22Rv1 (cell line): ENCODE results near the gene THAP10.
"Not testable (repeated sequence)": the region's sequence is repeated elsewhere in the genome, so short reads cannot be mapped to it uniquely, and the experiment has no call there.

Experiments
- H3K27ac ChIP-seq: fragments of 450-650 bp; 2 replicates; pipeline ENCODE4 v1.5.1; 2017
- ZFX ChIP-seq: fragments of 450-650 bp; IDR thresholded peaks from 2 replicates; pipeline ENCODE4 v1.6.1; 2017; ENCODE audit warnings: antibody characterized with exemption, borderline replicate concordance
- TF ChIP-seq, protein P1 (sequence below): fragments of 450-650 bp; IDR thresholded peaks from 2 replicates; pipeline ENCODE4 v1.5.1; 2017; ENCODE audit warnings: mild to moderate bottlenecking

The THAP10 gene

GRCh38 chr15:70866982-70867641 lies 25.1 kb downstream of the THAP10 start:
- no peak overlapping the region for H3K27ac ChIP-seq
- TF ChIP-seq, protein P1, sequence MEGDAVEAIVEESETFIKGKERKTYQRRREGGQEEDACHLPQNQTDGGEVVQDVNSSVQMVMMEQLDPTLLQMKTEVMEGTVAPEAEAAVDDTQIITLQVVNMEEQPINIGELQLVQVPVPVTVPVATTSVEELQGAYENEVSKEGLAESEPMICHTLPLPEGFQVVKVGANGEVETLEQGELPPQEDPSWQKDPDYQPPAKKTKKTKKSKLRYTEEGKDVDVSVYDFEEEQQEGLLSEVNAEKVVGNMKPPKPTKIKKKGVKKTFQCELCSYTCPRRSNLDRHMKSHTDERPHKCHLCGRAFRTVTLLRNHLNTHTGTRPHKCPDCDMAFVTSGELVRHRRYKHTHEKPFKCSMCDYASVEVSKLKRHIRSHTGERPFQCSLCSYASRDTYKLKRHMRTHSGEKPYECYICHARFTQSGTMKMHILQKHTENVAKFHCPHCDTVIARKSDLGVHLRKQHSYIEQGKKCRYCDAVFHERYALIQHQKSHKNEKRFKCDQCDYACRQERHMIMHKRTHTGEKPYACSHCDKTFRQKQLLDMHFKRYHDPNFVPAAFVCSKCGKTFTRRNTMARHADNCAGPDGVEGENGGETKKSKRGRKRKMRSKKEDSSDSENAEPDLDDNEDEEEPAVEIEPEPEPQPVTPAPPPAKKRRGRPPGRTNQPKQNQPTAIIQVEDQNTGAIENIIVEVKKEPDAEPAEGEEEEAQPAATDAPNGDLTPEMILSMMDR = no peak
- no peak for TF ChIP-seq ZFX

GRCh38 chr15:70863450-70864218 lies 28.6 kb downstream of the THAP10 start:
- TF ChIP-seq ZFX = no peak
- TF ChIP-seq, protein P1 = no peak
- H3K27ac ChIP-seq = no peak overlapping the region

DNA sequence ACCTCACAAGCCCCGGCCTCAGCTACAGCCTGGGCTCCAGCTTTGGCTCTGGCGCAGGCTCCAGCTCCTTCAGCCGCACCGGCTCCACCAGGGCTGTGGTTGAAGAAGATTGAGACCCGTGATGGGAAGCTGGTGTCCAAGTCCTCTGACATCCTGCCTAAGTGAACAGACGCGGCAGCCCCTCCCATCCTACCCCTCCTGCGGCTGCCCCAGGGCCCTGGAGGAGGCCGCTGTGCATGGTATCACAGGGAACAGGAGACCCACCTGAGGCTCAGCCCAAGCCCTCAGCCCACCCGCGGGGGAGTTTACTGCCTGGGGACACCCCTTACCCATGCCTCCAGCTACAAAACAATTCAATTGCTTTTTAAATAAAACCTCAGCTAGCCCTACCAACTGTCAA lies 32.2 kb downstream of the THAP10 start:
- no peak overlapping the region for H3K27ac ChIP-seq
- TF ChIP-seq, protein P1 = no peak
- TF ChIP-seq ZFX = no peak

DNA sequence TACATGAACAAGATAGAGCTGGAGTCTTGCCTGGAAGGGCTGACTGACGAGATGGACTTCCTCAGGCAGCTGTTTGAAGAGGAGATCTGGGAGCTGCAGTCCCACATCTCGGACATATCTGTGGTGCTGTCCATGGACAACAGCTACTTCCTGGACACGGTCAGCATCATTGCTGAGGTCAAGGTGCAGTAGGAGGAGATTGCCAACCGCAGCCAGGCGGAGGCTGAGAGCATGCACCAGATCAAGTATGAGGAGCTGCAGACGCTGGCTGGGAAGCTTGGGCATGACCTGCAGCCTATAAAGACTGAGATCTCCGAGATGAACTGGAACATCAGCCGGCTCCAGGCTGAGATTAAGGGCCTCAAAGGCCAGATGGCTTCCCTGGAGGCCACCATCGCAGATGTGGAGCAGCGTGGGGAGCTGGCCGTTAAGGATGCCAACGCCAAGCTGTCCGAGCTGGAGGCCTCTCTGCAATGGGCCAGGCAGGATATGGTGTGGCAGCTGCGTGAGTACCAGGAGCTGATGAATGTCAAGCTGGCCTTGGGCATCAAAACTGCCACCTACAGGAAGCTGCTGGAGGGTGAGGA lies 32.8 kb downstream of the THAP10 start:
- TF ChIP-seq, protein P1 = no peak
- no peak for TF ChIP-seq ZFX
- H3K27ac ChIP-seq = no peak overlapping the region

DNA sequence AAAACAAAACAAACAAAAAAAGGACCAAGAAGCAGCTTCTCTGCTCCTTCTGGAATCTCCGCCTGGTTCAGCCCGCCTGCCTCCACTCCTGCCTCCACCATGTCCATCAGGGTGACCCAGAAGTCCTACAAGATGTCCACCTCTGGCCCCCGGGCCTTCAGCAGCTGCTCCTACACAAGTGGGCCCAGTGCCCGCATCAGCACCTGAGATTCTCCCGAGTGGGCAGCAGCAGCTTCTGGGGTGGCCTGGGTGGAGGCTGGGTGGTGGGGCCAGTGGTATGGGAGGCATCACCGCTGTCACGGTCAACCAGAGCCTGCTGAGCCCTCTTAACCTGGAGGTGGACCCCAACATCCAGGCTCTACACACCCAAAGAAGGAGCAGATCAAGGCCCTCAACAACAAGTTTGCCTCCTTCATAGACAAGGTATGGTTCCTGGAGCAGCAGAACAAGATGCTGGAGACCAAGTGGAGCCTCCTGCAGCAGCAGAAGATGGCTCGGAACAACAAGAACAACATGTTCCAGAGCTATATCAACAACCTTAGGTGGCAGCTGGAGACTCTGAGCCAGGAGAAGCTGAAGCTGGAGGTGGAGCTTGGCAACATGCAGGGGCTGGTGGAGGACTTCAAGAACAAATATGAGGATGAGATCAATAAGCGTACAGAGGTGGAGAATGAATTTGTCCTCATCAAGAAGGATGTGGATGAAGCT lies 33.5 kb downstream of the THAP10 start:
- not testable (repeated sequence) for H3K27ac ChIP-seq

DNA sequence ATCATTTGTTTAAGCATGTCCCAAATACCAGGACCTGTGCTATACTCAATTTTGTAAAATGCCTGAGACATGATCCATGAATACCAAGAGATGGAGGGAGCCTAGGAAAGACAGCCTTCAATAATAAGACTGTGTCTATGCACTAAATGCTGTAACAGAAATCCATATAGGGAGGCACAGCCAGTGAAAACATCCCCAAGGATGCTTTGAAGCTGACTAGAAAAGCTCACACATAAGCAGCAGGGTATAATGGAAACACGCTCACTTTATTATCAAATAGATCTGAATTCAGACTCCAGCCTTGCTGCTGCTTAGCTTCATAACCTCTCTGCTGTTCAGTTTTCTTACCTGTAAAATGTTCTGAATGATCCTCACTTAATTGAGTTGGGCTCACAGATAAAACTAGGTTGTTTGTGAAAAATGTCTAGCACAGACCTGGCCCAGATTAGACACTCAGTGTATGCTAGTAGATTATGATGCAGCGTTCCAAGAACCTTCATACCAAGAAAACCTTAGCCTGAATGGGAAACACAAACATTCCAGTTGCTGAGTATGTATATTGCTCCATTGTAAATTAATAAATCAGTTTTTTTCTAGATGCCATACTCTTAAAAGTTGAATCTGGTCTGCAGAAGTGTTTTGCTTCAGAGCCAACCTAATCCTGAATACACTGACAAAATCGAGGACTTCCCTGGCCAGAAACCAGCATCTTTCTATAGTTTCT lies 34.5 kb downstream of the THAP10 start:
- no peak for TF ChIP-seq ZFX
- TF ChIP-seq, protein P1 = no peak
- peak overlapping the region; percentile 12; the same call in 1 of the 2 replicates for H3K27ac ChIP-seq

DNA sequence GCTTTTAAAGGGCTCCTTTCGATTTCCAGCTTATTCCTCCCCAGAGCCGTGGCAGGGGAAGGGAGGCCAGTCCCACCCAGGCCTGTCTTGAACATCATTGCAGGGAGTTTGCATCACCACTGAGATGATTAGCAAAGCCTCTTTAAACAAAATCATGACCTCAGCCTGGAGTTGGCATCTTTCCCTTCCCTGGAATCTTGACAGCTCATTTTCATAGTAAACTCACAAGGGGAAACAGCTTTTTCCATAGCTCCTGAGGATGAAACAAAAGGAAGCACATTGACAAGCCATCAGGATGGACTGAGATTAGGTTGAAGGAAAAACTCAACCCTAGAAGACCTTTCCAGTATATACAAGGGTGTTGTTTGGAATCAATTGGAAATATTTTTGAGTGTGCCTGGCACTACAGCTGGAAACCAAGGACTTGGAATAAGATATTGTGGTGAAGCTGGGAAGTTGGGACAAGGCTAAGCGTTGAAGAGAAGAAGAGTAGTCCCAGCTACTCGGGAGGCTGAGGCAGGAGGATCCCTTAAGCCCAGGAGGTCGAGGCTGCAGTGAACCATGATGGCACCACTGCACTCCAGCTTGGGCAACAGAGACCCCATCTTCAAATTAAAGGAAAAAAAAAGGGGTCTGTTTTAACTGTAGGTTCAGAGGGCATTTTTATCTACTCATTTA lies 35.2 kb downstream of the THAP10 start:
- peak overlapping the region; percentile 12; the same call in 1 of the 2 replicates for H3K27ac ChIP-seq
- TF ChIP-seq, protein P1 = no peak
- no peak for TF ChIP-seq ZFX
